HG02943 (cell line): ENCODE measurements around the gene MACROD2.
"Not testable (repeated sequence)": the region's sequence is repeated elsewhere in the genome, so short reads cannot be mapped to it uniquely, and the experiment has no call there.

Source experiments
- ATAC-seq: cut with Tn5 transposase; IDR thresholded peaks from one replicate; pipeline ENCODE4 v1.9.1; 2021; ENCODE audit warnings: mild to moderate bottlenecking, low read depth, moderate library complexity; ENCODE audit not compliant: unreplicated experiment

The MACROD2 gene

GRCh38 chr20:15099130-15099529 lies 1103.8 kb downstream of the MACROD2 start:
- no peak for ATAC-seq

GRCh38 chr20:15100506-15101160 lies 1105.3 kb downstream of the MACROD2 start:
- ATAC-seq = no peak

DNA sequence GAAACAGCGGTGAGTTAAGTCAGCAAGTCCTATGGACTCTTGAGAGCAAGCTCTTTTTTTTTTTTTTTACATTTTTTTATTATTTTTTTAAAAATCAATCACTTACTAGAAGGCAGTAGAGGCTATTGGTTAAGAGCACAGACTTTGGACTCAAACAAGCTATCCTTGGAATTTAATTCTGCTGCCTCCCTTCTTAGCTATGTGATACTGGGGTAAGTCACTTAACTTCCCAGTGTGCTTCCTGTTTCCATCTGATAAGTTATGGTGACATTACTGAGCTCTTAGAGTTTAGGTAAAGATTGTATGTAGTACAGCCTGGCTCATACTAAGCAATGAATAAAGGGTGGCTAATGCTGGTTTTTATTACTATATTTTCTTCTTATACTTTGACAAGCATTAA lies 1112.6 kb downstream of the MACROD2 start:
- ATAC-seq = no peak

GRCh38 chr20:15109494-15109893 lies 1114.2 kb downstream of the MACROD2 start:
- no peak for ATAC-seq

DNA sequence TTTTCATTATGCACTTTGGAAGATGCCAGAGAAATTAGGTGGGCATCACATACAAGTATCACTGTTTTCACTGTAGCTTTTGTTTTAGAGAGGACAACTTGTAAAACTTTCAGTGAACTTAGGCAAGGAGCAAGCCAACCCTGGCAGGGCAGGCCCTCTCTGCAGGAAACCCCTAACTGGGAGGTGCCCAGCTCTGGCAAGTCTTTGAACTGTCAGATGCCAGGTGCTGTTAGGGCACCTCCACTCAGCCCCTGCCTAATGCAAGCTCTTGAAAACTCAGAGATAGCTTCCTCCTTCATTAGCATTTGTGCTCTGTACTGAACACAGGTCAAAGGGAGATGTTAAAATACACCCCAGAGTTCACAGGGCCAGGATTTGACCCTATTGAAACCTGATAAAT lies 1116.3 kb downstream of the MACROD2 start:
- no peak for ATAC-seq

- ATAC-seq = no peak
These were observed 1117.9 kb downstream of the MACROD2 start for GRCh38 chr20:15113144-15113773.

GRCh38 chr20:15119852-15120487 lies 1124.7 kb downstream of the MACROD2 start:
- no peak for ATAC-seq

DNA sequence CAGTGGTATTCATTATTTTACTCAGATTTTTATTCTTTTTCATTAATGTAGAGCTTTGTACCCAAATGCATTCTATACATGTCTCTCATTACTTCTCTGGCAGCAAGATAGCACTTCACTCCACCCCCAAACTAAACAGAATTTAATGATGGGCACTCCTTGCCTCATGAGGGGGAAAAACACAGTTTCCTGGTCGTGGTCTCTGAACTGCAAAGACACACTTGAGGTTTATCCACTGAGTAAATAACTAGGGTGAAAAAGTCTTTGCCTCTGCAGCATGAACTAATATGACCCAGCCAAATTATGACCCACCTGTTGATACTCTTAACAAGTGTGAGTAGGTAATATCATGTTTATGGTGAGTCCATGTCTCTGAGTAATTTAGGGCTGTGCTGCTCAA lies 1127.3 kb downstream of the MACROD2 start:
- ATAC-seq = no peak

DNA sequence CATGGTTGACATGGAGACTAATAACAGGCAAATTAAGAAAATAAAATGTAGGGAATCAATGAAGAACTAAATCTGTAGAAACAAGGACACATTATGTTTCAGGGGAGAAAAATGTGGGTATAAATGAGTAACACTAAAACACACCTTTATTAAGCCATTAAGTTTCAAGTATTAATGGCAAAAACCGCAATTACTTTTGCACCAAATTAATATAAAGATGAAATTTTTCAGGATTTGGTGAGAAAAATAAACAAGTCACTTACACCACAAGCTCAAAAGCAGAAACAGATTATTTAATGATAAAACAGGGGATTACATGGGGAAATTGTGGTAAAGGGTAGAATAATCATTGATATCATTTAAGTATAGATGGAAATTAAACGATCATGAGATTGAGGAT lies 1135.9 kb downstream of the MACROD2 start:
- no peak for ATAC-seq

DNA sequence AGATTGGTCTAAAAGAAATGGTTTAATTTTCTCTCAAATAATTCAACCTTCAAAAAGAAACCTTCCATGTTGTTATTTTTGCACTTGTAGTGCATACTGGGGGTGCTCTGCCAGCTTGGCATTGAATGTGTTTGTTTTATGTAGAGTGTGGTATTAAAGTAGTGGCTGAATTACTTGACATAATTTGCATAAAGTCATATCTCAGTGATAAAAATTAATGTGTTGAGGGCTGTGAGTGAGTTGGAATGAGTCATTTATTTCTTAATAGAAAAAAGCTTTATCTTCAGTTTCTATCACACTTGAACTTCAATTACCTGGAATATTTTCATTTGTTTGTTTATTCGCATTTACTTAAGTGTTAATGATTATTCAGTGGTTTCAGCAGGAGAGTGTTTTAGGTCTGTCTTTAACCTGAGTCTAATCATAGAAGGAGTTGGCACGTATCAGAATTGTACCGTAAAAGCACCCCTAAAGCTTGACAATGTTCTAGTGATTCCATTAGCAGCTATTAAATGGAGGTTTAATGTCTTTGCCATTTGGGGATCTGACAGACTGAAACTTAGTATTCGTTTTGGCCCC lies 1143.3 kb downstream of the MACROD2 start:
- ATAC-seq = no peak

- ATAC-seq = no peak
These were observed 1144.2 kb downstream of the MACROD2 start for GRCh38 chr20:15139522-15139921.

- no peak for ATAC-seq
These were observed 1145.0 kb downstream of the MACROD2 start for GRCh38 chr20:15140286-15140685.

DNA sequence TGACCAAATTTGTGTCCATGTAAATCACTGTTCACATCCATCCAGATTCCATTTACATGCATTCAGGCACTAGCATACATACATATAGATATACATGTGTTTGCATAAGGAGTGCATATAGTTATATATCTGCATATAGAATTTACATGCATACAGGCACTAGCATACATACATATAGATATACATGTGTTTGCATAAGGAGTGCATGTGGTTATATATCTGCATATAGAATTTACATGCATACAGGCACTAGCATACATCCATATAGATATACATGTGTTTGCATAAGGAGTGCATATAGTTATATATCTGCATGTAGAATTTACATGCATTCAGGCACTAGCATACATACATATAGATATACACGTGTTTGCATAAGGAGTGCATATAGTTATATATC lies 1145.6 kb downstream of the MACROD2 start:
- not testable (repeated sequence) for ATAC-seq

DNA sequence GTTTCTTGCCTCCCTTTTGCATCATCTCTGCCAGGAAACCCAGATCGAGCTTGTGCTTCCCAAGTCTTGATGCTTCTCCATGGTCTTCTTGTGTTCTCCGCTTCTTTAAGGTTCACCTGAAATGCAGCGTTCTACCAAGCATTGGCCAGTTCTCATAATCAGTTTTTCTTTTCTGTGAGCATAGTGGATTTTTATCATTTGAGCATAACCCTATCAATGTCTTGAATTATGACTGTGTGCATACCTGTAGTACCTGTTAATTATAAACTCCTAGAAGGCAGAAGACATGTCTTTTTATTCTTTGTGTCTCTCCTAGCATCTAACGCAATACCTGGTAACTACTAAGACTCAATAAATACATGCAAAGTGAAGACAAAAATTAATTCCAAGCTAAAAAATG lies 1146.5 kb downstream of the MACROD2 start:
- no peak for ATAC-seq

- no peak for ATAC-seq
These were observed 1148.2 kb downstream of the MACROD2 start for GRCh38 chr20:15143478-15143877.

- ATAC-seq = no peak
These were observed 1149.6 kb downstream of the MACROD2 start for GRCh38 chr20:15144916-15145315.

- no peak for ATAC-seq
These were observed 1151.6 kb downstream of the MACROD2 start for GRCh38 chr20:15146948-15147347.

DNA sequence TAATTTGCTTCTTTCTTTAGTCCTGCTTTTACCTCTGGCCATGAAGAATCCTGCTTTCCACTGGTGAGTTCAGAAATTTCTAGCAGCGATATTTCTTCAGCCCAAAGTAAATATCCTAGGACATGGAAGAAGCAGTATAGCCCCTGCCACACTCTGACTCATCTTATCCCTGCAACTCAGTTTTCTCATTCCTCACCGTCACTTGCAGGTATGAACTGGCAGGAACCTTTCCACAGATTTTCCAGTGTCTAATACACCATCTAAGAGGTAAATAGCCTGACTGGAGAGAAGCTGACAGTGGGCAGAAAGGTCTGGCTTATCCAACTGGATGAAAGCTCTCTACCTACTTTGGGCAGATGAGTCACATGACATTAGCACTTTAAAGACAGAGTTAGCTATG lies 1158.8 kb downstream of the MACROD2 start:
- no peak for ATAC-seq

GRCh38 chr20:15155848-15156401 lies 1160.6 kb downstream of the MACROD2 start:
- ATAC-seq = no peak

DNA sequence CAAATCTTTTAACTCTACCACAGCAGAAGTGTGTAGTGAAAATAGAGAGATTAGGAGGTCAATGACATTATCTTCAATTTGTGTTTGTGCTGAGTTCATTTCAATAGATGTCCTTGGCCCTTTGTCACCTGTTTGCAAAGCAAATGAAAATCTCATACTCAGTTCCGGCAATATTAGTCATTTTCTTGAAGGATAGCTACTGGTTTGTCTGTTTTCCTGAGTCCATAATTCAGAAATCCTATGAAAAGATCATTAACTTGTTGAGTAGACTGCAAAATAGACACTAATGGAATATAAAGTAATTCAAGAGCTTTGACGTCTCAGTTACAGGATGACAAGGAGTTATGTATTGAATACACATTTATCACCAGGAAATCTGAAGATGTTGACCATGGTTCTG lies 1163.2 kb downstream of the MACROD2 start:
- ATAC-seq = no peak

DNA sequence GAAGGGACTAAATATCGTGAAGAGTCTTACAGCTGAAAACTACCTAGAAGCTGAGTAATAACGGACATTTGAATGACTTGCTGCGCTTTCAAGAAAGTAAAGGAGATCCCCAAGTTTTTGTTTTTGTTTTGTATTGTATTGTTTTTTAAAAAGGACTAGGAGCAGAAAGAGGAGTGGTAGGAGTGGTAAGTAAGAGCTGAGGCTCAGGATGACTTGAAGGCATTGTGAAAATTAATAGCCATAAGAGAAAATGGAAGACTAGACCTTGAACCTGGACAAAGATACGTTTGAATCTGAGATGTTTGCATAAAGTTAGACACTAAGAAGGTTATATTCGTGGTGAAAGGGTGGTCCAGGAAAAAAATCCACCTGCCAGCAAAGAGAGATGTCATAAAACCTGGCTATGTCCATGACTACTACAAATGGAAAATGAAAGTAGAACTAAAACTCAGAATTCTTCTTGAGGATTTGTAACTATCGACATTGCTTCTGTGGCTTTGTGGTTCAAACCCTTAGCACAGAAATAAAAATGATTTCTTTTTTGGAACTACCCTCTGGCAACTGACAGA lies 1166.8 kb downstream of the MACROD2 start:
- ATAC-seq = no peak
